Superior temporal gyrus (tissue), 1 donor: ENCODE results near the gene VWF.

Experiments
- DNase-seq: peaks from one replicate; pipeline ENCODE4 v3.0.0-alpha.2; 2016; ENCODE audit errors: extremely low spot score

VWF gene

DNA sequence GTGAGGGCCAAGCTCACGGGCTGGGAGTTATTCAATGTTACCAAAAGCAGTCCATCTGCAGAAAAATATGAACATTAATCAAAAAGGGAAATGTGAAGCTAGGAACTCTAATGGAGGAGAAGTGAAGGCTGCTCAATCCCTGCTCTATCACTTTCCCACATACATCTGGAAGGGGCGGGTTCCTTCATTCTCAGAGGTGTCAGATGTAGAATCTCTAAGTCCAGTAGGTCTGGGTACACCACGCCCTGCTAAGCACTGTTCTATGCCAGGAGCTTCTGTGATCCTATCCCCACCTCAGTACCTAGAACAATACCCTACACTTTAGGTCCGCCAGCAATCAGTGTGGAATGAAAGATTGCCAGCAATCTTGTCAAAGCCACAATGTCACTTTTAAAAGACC lies 142.4 kb downstream of the VWF start:
- DNase-seq = no peak

DNA sequence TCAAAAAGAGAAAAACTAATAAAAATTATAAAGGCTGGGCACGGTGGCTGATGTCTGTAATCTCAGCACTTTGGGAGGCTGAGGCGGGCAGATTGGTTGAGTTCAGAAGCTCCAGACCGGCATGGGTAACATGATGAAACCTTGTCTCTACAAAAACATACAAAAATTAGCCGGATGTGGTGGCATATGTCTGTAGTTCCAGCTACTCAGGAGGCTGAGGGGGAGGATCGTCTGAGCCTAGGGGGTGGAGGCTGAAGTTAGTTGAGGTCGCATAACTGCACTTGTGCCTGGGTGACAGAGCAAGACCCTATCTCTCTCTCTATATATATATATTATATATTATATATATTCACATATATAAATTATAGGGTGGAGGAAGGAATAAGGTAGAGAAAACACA lies 146.9 kb downstream of the VWF start:
- DNase-seq = no peak

- DNase-seq = no peak
Measured at GRCh38 chr12:5976711-5977110, 147.8 kb downstream of the VWF start.

DNA sequence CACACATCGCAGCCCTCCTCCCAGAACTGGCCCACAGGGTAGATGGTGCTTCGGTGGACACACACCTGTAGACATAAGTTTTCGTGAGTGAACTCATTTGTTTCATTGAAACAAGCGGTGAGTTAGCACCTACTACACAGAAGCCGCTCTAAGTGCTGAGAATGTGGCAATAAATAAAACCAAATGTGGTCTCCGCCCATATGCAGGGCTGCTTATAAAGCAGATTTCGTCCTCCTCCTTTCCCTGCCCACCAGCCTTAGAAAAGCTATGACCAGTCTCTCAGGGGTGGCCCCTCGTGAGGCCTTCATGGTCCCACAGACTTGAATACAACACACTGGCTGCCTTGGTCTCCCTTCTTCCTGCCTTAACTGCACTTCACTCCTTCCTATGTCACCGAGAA lies 148.3 kb downstream of the VWF start:
- DNase-seq = no peak

- DNase-seq = no peak
Measured at GRCh38 chr12:5973461-5974115, 150.9 kb downstream of the VWF start.

GRCh38 chr12:5972387-5972786 lies 152.1 kb downstream of the VWF start:
- no peak for DNase-seq

DNA sequence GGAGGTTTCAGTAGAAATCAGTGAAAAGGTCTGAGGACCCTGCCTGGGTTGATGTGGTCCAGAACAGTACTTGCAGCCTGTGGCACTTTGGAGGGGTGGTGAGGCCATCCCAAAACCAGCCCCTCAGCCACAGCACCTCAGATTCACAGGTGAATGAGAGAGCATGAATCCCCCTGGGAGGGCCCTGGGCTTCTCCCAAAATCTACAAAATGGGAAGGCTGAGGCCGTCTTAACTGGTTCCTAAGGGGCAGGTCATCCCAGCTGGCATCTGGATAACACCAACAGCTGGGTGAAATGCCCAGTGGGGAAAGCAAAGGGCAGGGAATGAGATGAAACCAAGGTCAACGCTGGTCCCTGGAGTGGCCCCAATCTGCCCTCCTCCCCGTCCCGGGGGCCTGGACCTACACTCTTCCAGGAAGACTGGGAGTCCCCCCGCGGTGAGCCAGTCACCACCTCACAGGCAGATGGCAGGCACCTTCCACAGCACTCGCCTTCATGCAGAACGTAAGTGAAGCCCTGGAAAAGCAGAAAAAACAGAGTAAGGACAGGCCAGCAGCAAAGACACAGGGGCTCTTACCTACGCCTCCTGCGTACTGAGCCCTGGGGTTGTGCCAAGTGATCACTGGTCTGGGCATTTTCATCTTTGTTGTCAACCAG lies 153.1 kb downstream of the VWF start:
- no peak for DNase-seq

DNA sequence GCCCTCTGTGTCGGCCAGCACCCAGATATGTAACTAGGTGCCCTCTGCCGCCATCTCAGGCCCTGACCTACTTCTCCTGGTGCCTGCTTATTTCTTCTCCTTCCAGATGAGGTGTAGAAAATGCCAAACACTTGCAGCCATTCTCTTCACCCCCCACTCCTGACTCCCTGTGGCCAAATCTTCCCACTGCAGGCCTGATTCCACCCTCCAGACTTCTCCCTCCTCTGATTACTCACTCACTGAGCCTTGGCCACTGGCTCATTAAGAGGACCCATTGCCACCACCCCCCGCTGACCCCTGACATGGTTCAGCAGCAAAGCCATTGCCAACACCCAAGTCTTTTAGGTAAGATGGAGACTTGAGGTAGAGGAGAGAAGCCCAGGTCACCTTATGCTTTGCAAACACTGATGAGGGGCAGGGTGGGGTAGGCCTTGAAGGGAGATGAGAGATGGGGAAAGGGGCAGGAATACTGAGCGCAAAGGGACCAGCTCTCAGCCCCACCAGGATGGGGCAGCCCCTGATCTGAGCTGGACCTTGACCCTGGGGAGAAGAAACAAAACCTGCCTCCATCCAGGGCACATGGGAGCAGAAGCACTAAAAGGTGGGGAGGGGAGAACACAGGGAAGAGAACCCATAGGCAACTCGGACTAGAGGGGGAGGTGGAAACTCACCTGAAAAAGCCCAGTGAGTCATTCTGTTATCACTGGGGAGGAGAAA lies 154.3 kb downstream of the VWF start:
- DNase-seq = no peak

- no peak for DNase-seq
Measured at GRCh38 chr12:5969156-5969973, 155.1 kb downstream of the VWF start.

DNA sequence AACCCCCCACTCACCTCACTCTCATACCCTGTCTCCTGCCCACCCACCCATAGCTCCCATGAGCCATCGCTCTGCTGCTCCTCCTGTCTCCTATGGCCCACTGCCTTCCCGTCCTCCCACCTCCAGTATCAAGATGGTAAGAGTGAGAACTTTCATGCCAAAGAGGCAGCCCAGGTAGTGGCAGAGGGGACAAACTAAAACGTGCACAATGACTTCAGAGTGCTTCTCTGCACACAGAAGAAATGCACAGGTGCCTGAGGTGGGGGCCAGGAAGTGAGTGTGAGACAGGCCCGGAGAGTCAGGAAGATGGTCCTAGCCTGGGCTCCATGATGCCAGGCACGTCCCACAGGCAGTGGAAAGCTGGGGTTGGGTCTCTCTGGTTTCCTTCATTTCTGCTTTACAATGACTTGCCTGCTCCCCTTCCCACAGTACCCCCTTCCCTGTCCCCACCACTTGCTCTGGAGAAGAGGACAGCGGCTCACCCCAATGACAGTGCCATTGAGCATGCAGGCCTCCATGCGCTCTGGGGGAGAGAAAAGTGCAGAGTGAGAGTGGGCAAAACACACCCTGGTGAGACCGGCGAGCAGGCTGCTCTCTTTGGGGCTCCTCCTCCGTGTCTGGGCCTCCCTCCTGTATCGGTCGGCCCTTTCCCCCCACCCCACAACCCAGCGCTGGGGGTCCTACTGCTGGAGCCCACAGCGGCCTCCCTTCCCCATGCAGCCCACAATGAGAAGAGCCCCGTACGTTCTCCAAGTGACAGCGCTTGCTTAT lies 156.6 kb downstream of the VWF start:
- no peak for DNase-seq

DNA sequence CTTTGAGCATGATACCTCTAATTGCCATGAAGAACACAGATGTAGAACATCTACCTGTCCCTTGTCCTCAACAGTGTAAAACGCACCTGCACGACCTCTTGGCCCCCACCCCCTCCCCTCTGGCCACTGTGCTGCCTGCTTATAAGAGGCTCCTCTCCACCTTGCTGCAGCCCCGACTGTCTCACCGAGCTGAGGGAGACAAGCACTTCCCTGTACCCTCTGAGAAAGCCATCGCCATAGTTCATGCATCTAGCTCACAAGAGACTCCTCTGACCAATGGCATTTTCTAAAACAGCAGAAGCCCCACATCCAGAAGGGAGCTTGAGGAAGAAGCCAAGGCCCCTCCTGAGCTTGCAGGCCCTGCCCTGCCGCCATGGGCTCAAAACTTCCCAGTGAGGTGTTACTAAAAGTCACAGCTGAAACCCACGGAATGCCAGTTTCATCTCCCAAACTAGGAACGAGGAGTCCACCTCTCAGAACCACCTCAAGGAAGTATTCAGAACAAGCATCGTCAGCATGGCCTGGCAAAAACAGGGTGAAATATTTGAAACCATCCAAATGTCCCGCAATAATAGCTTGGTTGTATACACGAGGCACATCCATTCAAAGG lies 157.9 kb downstream of the VWF start:
- DNase-seq = no peak

DNA sequence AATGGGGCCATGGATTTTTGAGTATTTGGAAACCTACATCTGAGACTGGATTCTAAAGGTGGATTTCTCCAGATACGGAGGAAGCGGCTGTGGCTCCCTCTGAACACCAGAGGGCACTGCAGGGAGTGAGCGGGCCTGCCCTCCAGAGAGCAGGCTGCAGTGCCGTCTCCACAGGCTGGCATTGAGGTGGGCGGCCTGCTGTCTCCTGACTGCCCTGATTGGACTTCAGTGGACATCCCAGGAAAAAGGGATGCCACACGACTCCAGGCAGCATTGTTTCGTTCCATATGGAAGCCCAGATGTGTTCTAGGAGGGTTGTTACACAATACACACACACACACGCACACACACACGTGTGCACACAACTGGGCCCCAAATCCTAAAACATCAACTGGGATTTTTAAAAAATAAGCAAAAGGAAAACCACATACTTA lies 158.5 kb downstream of the VWF start:
- peak; percentile 62 for DNase-seq

DNA sequence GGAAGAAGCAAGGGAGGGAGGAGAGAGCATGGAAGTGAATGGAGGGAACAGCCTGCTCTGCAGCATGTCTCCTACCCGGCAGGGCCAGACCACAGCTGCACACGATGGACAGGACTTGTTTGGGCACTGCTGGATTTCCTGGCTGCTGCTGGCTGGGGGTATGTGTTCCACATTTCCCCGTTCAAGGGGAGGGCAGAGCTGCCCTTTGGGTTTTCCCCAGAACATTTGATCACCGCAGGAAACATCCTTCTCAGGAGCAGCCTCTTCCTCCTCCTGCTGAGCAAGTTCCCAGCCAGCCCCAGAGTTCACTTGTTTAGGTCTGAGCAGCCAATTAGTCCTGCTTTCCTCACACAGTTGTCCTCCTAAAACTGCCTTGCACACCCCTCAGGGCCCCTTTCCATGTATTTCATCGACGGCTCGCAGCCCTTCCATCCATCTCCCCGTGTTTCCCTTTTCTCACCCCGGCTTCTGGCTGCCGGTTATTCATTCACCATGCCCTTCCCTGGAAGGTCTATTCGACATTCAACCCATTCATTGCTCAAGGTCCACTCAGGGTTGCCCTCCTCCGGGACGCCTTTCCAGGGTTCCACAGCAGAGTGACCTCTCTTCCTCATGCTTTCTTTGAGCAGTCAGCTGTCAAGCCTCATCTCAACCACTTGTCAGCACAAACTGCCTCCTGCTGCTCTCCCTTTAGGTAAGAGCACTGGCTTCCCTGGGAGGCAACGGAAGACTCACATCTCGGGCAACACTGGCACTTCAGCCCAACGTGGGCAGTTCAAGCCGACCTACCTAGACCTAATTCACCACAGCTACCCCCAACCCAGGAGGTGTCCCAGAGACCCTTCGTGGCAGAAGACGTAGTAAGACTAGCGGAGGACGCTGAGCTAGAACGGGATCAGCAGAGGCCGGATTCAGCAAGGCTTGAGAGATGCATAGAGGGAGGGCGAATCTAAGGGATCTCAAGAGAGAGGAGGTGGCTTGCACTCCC lies 159.3 kb downstream of the VWF start:
- no peak for DNase-seq

- no peak for DNase-seq
Measured at GRCh38 chr12:5963515-5963914, 161.0 kb downstream of the VWF start.

DNA sequence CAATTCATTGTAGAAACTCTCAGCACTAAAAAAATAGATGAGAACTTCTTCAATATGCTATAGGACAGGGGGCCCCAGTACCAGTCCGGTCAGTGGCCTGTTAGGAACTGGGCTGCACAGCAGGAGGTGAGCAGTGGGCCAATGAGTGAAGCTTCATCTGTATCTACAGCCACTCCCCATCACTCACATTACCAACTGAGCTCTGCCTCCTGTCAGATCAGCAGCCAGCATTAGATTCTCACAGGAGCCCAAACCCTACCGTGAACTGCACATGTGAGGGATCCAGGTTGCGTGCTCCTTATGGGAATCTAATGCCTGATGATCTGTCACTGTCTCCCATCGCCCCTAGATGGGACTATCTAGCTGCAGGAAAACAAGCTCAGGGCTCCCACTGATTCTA lies 163.7 kb downstream of the VWF start:
- no peak for DNase-seq

DNA sequence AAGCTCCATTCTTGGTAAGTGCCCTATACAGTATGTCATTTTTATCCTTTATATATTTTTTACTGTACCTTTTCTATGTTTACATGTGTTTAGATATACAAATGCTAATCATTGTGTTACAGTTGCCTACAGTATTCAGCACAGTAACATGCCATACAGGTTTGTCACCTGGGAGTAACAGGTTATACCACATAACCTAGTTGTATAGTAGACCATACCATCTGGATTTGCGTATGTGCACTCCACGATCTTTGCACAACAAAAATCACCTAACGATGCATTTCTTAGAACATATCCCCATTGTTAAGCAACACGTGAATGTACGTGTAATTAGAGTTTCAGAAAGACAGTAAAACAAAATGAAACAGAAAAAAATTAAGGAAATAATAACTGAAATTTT lies 167.5 kb downstream of the VWF start:
- no peak for DNase-seq

DNA sequence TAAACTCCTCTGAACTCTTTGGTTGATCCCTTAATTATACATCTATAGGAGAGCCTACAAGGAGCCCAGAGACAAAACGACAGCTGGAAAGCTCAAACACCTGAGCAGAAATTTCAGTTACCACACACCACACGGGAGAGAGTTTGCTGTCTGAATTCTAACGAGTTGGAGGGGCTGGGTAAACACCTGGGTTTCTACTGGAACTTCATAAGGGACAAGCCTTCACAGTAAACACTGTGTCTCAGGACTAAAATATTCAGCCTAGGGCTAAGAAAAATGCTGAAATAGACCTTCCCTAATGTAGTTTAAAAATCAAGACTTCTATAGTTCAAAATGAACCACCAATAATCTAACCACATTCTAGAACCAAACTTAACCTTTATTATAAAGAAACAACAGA lies 169.8 kb downstream of the VWF start:
- no peak for DNase-seq

DNA sequence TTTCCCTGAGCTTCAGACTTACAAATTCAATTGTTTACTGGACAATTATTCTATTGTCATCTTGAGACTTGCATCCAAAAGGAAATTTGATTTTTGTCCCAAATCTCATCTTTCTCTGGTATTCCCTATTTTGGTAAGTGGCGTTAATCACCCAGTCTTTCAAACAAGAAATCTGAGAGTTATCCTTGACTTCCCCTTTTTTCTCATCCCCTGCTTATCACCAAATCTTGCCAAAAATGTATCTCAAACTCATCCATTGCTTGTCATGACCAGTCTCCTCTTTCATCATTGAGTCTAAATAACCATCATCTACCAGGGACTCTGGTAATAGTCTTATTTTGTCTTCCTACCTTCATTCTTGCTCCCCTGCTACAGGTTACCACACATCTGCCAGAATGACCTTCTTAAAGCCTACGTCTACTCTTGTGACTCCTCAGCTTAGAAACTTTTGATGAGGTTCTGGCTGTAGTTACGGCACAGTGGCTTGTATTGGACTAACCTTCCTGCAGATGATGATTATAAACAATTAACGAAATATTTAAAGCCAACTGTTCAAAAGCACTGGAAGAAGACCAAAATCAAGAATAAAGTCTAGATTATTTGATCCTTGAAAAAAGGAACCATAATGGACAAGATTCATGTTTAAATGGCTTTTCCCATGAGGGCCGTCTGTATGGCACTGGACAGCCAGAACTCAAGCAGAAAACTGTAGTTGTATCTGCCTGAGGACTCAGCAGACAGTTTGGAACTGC lies 170.5 kb downstream of the VWF start:
- DNase-seq = no peak

DNA sequence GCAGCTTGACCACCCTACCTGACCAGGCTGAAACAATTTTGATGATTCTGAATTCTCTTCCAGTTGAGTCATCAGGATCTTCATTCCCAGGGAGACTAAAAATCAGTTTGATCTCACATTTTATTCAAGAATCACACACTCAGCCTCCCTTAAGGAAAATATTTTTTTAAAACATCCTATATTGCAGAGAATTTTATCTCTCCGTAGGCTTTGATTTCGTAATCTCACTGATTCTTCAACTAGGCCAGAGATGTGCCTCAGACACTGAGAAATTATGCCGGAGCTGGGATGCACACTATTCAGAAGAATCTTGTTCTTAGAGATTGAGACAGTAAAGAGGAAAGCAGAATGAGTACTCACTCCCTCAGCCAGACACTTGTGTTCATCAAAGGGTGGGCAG lies 172.4 kb downstream of the VWF start:
- DNase-seq = no peak
